Measurements from ENCODE around the gene SELENOT. TPM values are rescaled to one million over a fixed set of nuclear protein-coding genes. Genes with fewer than 3 reads are reported as not detected.

Gene SELENOT
- total and polyA plus RNA-seq, 12 donors = 15.9 to 101 (median 76.1) TPM

DNA sequence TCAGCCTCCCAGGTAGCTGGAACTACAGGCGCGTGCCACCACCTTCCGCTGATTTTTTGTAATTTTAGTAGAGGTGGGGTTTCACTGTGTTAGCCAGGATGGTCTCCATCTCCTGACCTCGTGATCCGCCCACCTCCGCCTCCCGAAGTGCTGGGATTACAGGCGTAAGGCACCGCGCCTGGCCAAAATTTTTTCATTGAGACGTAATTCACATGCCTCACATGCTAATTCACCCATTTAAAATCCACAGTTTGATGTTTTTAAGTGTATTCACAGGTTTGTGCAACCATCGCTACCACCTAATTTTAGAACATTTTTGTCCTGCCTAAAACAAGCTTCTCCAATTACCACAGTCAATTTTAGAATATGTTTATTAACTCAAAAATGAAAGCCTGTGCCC, 37.1 kb downstream of the SELENOT start:
- WGBS, 2 donors = 96 to 99% methylated on average over 12 of the region's 12 CpGs
- Histone ChIP-seq H3K4me3 (no peak overlapping the region), H3K36me3 (no peaks in the 10 kb centered on the region), H3K9me3 (no peaks in the 10 kb centered on the region), H3K27me3 (no peaks in the 10 kb centered on the region), H3K27ac (no peak overlapping the region), H3K4me1 (peaks cover 0 to 8% (median 0%) of the 10 kb centered on the region in 9 donors)
- intact Hi-C loops (cut with DNase I) = no loop called here
- no peak for ATAC-seq
- TF ChIP-seq, protein P1, sequence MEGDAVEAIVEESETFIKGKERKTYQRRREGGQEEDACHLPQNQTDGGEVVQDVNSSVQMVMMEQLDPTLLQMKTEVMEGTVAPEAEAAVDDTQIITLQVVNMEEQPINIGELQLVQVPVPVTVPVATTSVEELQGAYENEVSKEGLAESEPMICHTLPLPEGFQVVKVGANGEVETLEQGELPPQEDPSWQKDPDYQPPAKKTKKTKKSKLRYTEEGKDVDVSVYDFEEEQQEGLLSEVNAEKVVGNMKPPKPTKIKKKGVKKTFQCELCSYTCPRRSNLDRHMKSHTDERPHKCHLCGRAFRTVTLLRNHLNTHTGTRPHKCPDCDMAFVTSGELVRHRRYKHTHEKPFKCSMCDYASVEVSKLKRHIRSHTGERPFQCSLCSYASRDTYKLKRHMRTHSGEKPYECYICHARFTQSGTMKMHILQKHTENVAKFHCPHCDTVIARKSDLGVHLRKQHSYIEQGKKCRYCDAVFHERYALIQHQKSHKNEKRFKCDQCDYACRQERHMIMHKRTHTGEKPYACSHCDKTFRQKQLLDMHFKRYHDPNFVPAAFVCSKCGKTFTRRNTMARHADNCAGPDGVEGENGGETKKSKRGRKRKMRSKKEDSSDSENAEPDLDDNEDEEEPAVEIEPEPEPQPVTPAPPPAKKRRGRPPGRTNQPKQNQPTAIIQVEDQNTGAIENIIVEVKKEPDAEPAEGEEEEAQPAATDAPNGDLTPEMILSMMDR (IDR thresholded peaks at IDR 0.05) = no peak
- DNase-seq = no peak

DNA sequence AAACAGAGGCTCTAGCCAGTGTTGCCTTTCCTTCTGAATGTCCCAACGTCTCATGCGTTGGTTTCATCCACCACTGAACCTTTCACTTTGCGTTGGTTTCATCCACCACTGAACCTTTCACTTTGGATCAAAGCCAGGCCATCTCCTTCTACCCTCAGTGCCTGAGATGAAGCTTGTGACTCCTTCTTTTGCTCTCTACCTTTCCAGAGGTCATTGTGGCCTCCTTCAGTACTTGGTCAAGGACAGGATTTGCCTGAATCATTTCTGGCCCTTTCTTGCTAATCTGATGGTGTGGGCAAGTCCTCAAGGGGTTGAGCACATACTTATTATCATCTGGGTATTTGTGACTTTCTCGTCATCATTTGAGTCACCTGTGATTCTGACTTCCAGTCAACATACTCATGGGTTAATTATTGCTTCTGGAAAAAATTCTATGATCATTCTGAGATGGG, 50.0 kb downstream of the SELENOT start:
- TF ChIP-seq, protein P1 (IDR thresholded peaks at IDR 0.05) = no peak
- no peak for DNase-seq
- H3K27ac ChIP-seq = no peak overlapping the region
- intact Hi-C loops (cut with DNase I) = no loop called here
- 88 to 93% methylated on average over 4 of the region's 4 CpGs for WGBS, 2 donors
- no peaks in the 10 kb centered on the region for H3K9me3 ChIP-seq
- ATAC-seq = no peak
- no peaks in the 10 kb centered on the region for H3K36me3 ChIP-seq
- H3K4me1 ChIP-seq = no peaks in the 10 kb centered on the region
- peaks cover 0 to 2% (median 0%) of the 10 kb centered on the region in 7 donors for H3K27me3 ChIP-seq
- H3K4me3 ChIP-seq = no peak overlapping the region

DNA sequence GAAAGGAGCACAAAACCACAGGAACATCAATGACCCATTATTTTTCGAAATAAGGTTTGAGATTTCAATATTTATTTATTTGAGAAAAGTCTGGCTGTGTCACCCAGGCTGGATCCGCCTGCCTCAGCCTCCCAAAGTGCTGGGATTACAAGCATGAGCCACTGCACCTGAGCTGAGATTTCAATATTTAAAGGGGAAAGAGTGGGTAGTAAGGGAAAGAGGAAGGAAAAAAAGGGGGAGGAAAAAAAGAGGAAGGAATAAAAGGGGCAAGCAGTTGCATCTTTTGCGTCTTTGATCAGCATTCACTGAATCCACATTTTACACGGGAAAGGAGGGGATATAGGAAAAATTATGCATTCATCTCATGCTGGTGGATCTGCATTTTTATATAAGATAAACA, 53.2 kb downstream of the SELENOT start:
- ATAC-seq = no peak
- H3K27ac ChIP-seq = no peak overlapping the region
- WGBS, 2 donors = 77 to 78% methylated on average over 4 of the region's 4 CpGs

DNA sequence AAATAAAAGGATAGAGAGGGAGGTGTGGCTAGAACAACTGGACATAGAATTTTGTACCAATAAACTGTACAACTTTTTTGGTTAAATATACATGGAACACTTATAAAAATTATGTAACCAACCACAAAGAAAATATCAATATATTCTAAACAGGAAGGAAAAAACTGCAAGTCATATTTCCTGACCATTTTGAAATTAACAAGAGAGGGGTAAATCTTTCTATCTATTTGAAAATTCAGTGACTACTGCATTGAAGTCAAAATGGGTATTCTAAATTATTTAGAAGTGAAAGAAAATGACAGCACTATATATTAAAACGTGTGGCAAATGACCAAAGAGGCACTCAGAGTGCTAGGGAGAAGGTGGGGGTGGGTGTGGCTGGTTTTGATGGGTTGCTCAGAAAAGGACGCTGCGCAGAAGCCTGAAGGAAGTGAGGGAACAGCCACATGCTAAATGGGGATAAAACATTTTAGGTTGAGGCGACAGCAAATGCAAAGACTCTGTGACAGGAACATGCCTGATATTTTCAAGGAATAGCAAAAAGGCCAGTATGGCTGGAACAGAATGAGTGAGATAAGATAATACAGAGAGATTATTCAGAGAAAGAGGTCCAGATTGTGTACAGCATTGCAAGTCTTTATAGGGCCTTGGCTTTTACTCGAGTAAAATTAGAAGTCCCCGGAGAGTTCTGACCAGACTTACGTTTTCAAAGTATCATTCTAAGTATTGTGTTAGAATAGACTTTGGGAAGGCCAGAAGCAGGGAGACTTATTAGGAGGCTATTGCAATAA, 59.5 kb downstream of the SELENOT start:
- WGBS, 2 donors = 59 to 69% methylated on average over 7 of the region's 7 CpGs
- TF ChIP-seq, protein P1 (IDR thresholded peaks at IDR 0.05) = no peak
- H3K27ac ChIP-seq = no peak overlapping the region
- intact Hi-C loops (cut with DNase I) = no loop called here
- DNase-seq (no peak), ATAC-seq (no peak)
- no peaks in the 10 kb centered on the region for H3K36me3 ChIP-seq
- no peak overlapping the region for H3K4me3 ChIP-seq
- peaks cover 0 to 4% (median 0%) of the 10 kb centered on the region in 7 donors for H3K27me3 ChIP-seq
- no peaks in the 10 kb centered on the region for H3K9me3 ChIP-seq
- no peaks in the 10 kb centered on the region for H3K4me1 ChIP-seq

More for the DNA sequence above, 53.2 kb downstream of the SELENOT start:
- Histone ChIP-seq H3K36me3 (no peaks in the 10 kb centered on the region), H3K4me1 (no peaks in the 10 kb centered on the region), H3K27me3 (peaks cover 0 to 4% (median 0%) of the 10 kb centered on the region in 7 donors), H3K9me3 (no peaks in the 10 kb centered on the region), H3K4me3 (no peak overlapping the region)
- DNase-seq = no peak
- TF ChIP-seq, protein P1 (IDR thresholded peaks at IDR 0.05) = no peak
- intact Hi-C loops (cut with DNase I) = no loop called here
